LNCaP clone FGC (cell line): ENCODE data around the gene MED10.

Experiments used
- DNase-seq: peaks from one replicate; pipeline ENCODE4 v3.0.0-alpha.2; 2011; ENCODE audit warnings: low read depth
- H3K4me3 ChIP-seq: 2 replicates; pipeline ENCODE4 v1.5.1; 2011; ENCODE audit warnings: mild to moderate bottlenecking, low read depth, low read length, control low read depth
- TF ChIP-seq, protein P1 (sequence below): IDR thresholded peaks from 2 replicates; pipeline ENCODE4 v1.5.1; 2012; ENCODE audit warnings: mild to moderate bottlenecking; ENCODE audit not compliant: control insufficient read depth, insufficient read depth; ENCODE audit errors: extremely low read depth

Gene MED10

GRCh38 chr5:6399980-6400910, 21.9 kb upstream of the MED10 start:
- no peak for DNase-seq
- TF ChIP-seq, protein P1, sequence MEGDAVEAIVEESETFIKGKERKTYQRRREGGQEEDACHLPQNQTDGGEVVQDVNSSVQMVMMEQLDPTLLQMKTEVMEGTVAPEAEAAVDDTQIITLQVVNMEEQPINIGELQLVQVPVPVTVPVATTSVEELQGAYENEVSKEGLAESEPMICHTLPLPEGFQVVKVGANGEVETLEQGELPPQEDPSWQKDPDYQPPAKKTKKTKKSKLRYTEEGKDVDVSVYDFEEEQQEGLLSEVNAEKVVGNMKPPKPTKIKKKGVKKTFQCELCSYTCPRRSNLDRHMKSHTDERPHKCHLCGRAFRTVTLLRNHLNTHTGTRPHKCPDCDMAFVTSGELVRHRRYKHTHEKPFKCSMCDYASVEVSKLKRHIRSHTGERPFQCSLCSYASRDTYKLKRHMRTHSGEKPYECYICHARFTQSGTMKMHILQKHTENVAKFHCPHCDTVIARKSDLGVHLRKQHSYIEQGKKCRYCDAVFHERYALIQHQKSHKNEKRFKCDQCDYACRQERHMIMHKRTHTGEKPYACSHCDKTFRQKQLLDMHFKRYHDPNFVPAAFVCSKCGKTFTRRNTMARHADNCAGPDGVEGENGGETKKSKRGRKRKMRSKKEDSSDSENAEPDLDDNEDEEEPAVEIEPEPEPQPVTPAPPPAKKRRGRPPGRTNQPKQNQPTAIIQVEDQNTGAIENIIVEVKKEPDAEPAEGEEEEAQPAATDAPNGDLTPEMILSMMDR = no peak
- no peak overlapping the region for H3K4me3 ChIP-seq

- H3K4me3 ChIP-seq = no peak overlapping the region
- TF ChIP-seq, protein P1 = no peak
- no peak for DNase-seq
Measured at GRCh38 chr5:6398570-6399230, 20.4 kb upstream of the MED10 start.

DNA sequence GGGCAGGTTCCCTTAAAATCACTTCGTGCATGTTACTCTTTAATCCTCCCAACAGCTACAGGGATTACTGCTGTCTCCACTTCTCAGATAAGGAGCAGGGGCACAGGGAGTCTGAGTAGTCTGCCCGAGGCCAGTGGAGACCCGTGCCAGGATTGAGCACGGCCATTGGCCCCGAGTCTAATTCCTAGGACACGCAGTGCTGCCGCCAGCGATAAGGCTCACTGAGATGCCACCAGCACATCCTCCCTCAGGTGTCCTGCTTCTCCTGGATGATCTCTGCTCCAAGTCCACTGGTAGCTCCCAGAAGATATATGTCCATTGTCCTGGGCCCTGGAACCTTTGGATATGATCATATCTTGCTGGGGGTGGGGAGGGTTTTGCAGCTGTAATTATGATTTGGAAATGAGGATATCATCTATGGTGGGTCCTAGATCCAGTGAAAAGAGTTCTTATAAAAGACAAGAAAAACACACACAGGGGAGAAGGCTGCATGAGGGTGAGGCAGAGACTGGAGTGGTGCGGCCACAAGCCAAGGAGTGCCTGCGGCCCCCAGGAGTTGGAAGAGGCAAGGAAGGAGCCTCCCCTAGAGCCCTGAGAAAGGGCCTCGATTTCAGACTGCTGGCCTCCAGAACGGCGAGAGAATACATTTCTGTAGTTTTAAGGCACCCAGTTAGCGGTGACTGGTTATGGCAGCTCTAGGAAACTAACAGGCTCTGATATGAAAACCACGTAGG, 19.4 kb upstream of the MED10 start:
- H3K4me3 ChIP-seq = no peak overlapping the region
- no peak for DNase-seq
- TF ChIP-seq, protein P1 = no peak

GRCh38 chr5:6396836-6397535, 18.6 kb upstream of the MED10 start:
- TF ChIP-seq, protein P1 = no peak
- DNase-seq = no peak
- H3K4me3 ChIP-seq = no peak overlapping the region

GRCh38 chr5:6396043-6396442, 17.7 kb upstream of the MED10 start:
- no peak for DNase-seq
- TF ChIP-seq, protein P1 = no peak
- H3K4me3 ChIP-seq = no peak overlapping the region

DNA sequence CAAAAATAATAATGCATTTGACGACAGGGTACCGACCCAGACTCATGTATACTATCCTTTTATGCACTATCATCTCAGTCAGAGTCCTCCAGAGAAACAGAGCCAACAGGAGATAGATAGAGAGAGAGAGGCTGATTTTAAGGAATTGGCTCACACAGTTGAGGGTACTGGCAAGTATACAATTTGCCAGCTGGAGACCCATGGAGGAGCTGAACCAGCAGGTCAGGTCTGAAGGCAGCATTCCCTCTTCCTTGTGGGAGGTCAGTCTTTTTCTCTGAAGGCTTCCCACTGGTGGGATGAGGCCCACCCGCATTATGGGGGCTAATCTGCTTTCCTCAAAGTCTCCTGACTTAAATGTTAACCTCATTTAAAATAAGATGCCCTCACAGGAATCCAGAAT, 17.3 kb upstream of the MED10 start:
- no peak for DNase-seq
- TF ChIP-seq, protein P1 = no peak
- no peak overlapping the region for H3K4me3 ChIP-seq
